H9 (cell line): Measurements from ENCODE around the gene MISP3. TPM values are rescaled to one million over a fixed set of nuclear protein-coding genes. Genes with fewer than 3 reads are reported as not detected.

Source experiments
- DNase-seq: peaks from one replicate; pipeline ENCODE4 v3.0.0-alpha.2; 2017
- H2AFZ ChIP-seq: one replicate; pipeline ENCODE4 v1.6.1; 2013; ENCODE audit warnings: mild to moderate bottlenecking, low read length, control low read depth, moderate library complexity
- H2AK5ac ChIP-seq: 2 replicates; pipeline ENCODE4 v1.6.1; 2013; ENCODE audit warnings: low read length, control low read depth, mixed read lengths; ENCODE audit not compliant: insufficient read length
- H2BK120ac ChIP-seq: one replicate; pipeline ENCODE4 v1.6.1; 2013; ENCODE audit warnings: low read depth, mild to moderate bottlenecking, low read length, control low read depth, inconsistent platforms; ENCODE audit not compliant: poor library complexity, severe bottlenecking
- H2BK12ac ChIP-seq: 2 replicates; pipeline ENCODE4 v1.6.1; 2013; ENCODE audit warnings: low read length, control low read depth, mixed read lengths, low read depth; ENCODE audit not compliant: insufficient read length
- H2BK15ac ChIP-seq: 2 replicates; pipeline ENCODE4 v1.6.1; 2013; ENCODE audit warnings: low read depth, low read length, control low read depth
- H2BK20ac ChIP-seq: one replicate; pipeline ENCODE4 v1.6.1; 2013; ENCODE audit warnings: low read depth, mild to moderate bottlenecking, low read length, control low read depth, inconsistent platforms; ENCODE audit not compliant: poor library complexity, severe bottlenecking
- H2BK5ac ChIP-seq: 2 replicates; pipeline ENCODE4 v1.6.1; 2013; ENCODE audit warnings: low read length, control low read depth, mixed read lengths; ENCODE audit not compliant: insufficient read length
- H3K14ac ChIP-seq: 2 replicates; pipeline ENCODE4 v1.6.1; 2013; ENCODE audit warnings: low read length, control low read depth; ENCODE audit not compliant: insufficient read depth
- H3K18ac ChIP-seq: 2 replicates; pipeline ENCODE4 v1.6.1; 2013; ENCODE audit warnings: low read depth, mild to moderate bottlenecking, mixed read lengths, low read length, control low read depth; ENCODE audit not compliant: insufficient read length
- H3K23ac ChIP-seq: 2 replicates; pipeline ENCODE4 v1.6.1; 2013; ENCODE audit warnings: low read length, control low read depth, mixed read lengths, low read depth; ENCODE audit not compliant: insufficient read length
- H3K23me2 ChIP-seq: 2 replicates; pipeline ENCODE4 v1.6.1; 2013; ENCODE audit warnings: low read depth, mild to moderate bottlenecking, mixed read lengths, low read length, control low read depth; ENCODE audit not compliant: insufficient read length, poor library complexity, severe bottlenecking
- H3K27ac ChIP-seq: 2 replicates; pipeline ENCODE4 v1.5.1; 2013; ENCODE audit warnings: low read length, control low read depth, mixed read lengths, low read depth; ENCODE audit not compliant: insufficient read length
- H3K27me3 ChIP-seq: 2 replicates; pipeline ENCODE4 v1.6.1; 2013; ENCODE audit warnings: low read length, control low read depth, inconsistent platforms; ENCODE audit not compliant: insufficient read depth
- H3K4ac ChIP-seq: 2 replicates; pipeline ENCODE4 v1.6.1; 2013; ENCODE audit warnings: low read depth, mild to moderate bottlenecking, control low read depth, inconsistent platforms, low read length, moderate library complexity
- H3K4me1 ChIP-seq: 2 replicates; pipeline ENCODE4 v1.6.1; 2013; ENCODE audit warnings: low read length, control low read depth, inconsistent platforms; ENCODE audit not compliant: insufficient read depth
- H3K4me2 ChIP-seq: 2 replicates; pipeline ENCODE4 v1.6.1; 2013; ENCODE audit warnings: low read length, control low read depth, mixed read lengths; ENCODE audit not compliant: insufficient read length, insufficient read depth
- H3K56ac ChIP-seq: 2 replicates; pipeline ENCODE4 v1.6.1; 2013; ENCODE audit warnings: low read depth, mild to moderate bottlenecking, mixed read lengths, low read length, control low read depth; ENCODE audit not compliant: insufficient read length
- H3K79me1 ChIP-seq: 2 replicates; pipeline ENCODE4 v1.6.1; 2013; ENCODE audit warnings: low read depth, mild to moderate bottlenecking, moderate library complexity, low read length, control low read depth, inconsistent platforms; ENCODE audit not compliant: insufficient read depth, poor library complexity, severe bottlenecking
- H3K79me2 ChIP-seq: 2 replicates; pipeline ENCODE4 v1.6.1; 2013; ENCODE audit warnings: low read length, control low read depth, inconsistent platforms; ENCODE audit not compliant: insufficient read depth
- H3K9ac ChIP-seq: 2 replicates; pipeline ENCODE4 v1.6.1; 2013; ENCODE audit warnings: low read length, control low read depth, mixed read lengths; ENCODE audit not compliant: insufficient read length; ENCODE audit errors: extremely low read depth
- H3K9me3 ChIP-seq: one replicate; pipeline ENCODE4 v1.6.1; 2013; ENCODE audit warnings: low read depth, low read length, inconsistent platforms; ENCODE audit not compliant: control insufficient read depth
- H3T11ph ChIP-seq: one replicate; pipeline ENCODE4 v1.6.1; 2013; ENCODE audit warnings: mild to moderate bottlenecking, low read length, control low read depth, inconsistent platforms
- H4K20me1 ChIP-seq: one replicate; pipeline ENCODE4 v1.6.1; 2013; ENCODE audit not compliant: control insufficient read depth, insufficient read length, insufficient read depth
- H4K5ac ChIP-seq: 2 replicates; pipeline ENCODE4 v1.6.1; 2013; ENCODE audit warnings: low read depth, mild to moderate bottlenecking, mixed read lengths, low read length, control low read depth; ENCODE audit not compliant: insufficient read length
- H4K8ac ChIP-seq: replicated peaks from 2 replicates; pipeline ENCODE4 v1.6.1; 2013; ENCODE audit warnings: low read length, control low read depth, mixed read lengths, low read depth; ENCODE audit not compliant: insufficient read length
- H4K91ac ChIP-seq: 2 replicates; pipeline ENCODE4 v1.6.1; 2013; ENCODE audit warnings: low read depth, mild to moderate bottlenecking, moderate library complexity, mixed read lengths, low read length, control low read depth; ENCODE audit not compliant: insufficient read length
- H3K27ac Mint-ChIP-seq, 3 experiments: 2 replicates in 2 of 3; 3 replicates in 1 of 3; pipeline ENCODE4 v1.8.0; 2020 to 2021; ENCODE audit warnings: mixed read lengths in 3 of 3, mild to moderate bottlenecking in 1 of 3, moderate library complexity in 1 of 3
- H3K27me3 Mint-ChIP-seq: 2 replicates; pipeline ENCODE4 v1.8.0; 2021; ENCODE audit warnings: low read depth, mild to moderate bottlenecking, moderate library complexity, mixed read lengths
- H3K36me3 Mint-ChIP-seq, 3 experiments: 2 replicates in 2 of 3; 3 replicates in 1 of 3; pipeline ENCODE4 v1.8.0; 2020 to 2021; ENCODE audit warnings: low read depth in 3 of 3, mixed read lengths in 3 of 3; ENCODE audit not compliant: insufficient read depth in 1 of 3
- H3K4me1 Mint-ChIP-seq, 2 experiments: 2 replicates each; pipeline ENCODE4 v1.8.0; 2020; ENCODE audit warnings: mixed read lengths in 2 of 2
- H3K4me3 Mint-ChIP-seq, 2 experiments: 2 replicates in 1 of 2; 3 replicates in 1 of 2; pipeline ENCODE4 v1.8.0; 2020 to 2021; ENCODE audit warnings: mild to moderate bottlenecking in 2 of 2, mixed read lengths in 2 of 2, moderate library complexity in 1 of 2
- H3K9me3 Mint-ChIP-seq, 2 experiments: 2 replicates in 1 of 2; 3 replicates in 1 of 2; pipeline ENCODE4 v1.8.0; 2020; ENCODE audit warnings: mild to moderate bottlenecking in 2 of 2, mixed read lengths in 2 of 2, moderate library complexity in 1 of 2
- CTCF ChIP-seq: fragments of 200-600 bp; sonication (generic); conservative IDR thresholded peaks from 3 replicates; pipeline ENCODE4 v1.8.0; 2021; ENCODE audit warnings: antibody characterized with exemption, mild to moderate bottlenecking
- WGBS: extraction: QIAGEN DNeasy Blood & Tissue Kit; methylation state at CpG from one replicate; pipeline ENCODE4 v1.1.7; 2013; ENCODE audit warnings: missing lambda C conversion rate, low lambda C conversion rate, mixed read lengths; ENCODE audit not compliant: insufficient read length; ENCODE audit errors: extremely low coverage; 5-methylcytosine and 5-hydroxymethylcytosine counted together
- total RNA-seq: library from RNA; stranded (reverse); gene quantifications from 2 replicates; pipeline ENCODE4 v1.2.1, GENCODE V29; 2021

The MISP3 gene
- total RNA-seq, 1 experiment from 2014 or later: 0.26 TPM

- H2BK20ac ChIP-seq: no peak overlapping the region
- WGBS: no CpG with 5 or more reads among the region's 8 CpGs
- DNase-seq: peak; percentile 85
- no peak overlapping the region for H2BK5ac ChIP-seq
- H3K23me2 ChIP-seq: no peaks in the 10 kb centered on the region
- no peak overlapping the region for H3K9ac ChIP-seq
- no peak overlapping the region for H3K23ac ChIP-seq
- Mint-ChIP-seq H3K4me3 (no peak overlapping the region; a peak in 1 of 5 replicates), H3K9me3 (peaks cover 3 to 7% of the 10 kb centered on the region in 2 experiments; a peak in 2 of 5 replicates), H3K4me1 (no peaks in the 10 kb centered on the region), H3K27me3 (peaks cover 2% of the 10 kb centered on the region), H3K27ac (no peak overlapping the region), H3K36me3 (peaks cover 17 to 35% (median 25%) of the 10 kb centered on the region in 3 experiments; a peak in 6 of 7 replicates)
- peak; percentile 95 for TF ChIP-seq CTCF
- H3K18ac ChIP-seq: no peak overlapping the region
- no peaks in the 10 kb centered on the region for H3K9me3 ChIP-seq
- H2AK5ac ChIP-seq: no peak overlapping the region
- H3K4ac ChIP-seq: no peak overlapping the region
- no peak overlapping the region for H2BK15ac ChIP-seq
- no peaks in the 10 kb centered on the region for H3K27me3 ChIP-seq
- no peak overlapping the region for H3K14ac ChIP-seq
- H2BK120ac ChIP-seq: no peak overlapping the region
- no peaks in the 10 kb centered on the region for H3K4me1 ChIP-seq
- H3K79me2 ChIP-seq: no peaks in the 10 kb centered on the region
- no peak overlapping the region for H3K4me2 ChIP-seq
- no peaks in the 10 kb centered on the region for H4K20me1 ChIP-seq
- no peak overlapping the region for H4K8ac ChIP-seq
- H3K56ac ChIP-seq: no peak overlapping the region
- no peak overlapping the region for H4K91ac ChIP-seq
- no peak overlapping the region for H3K27ac ChIP-seq
- H2BK12ac ChIP-seq: no peak overlapping the region
- H4K5ac ChIP-seq: no peak overlapping the region
- no peak overlapping the region for H3T11ph ChIP-seq
- no peaks in the 10 kb centered on the region for H3K79me1 ChIP-seq
- H2AFZ ChIP-seq: no peak overlapping the region
These were observed 24.0 kb upstream of the MISP3 start for GRCh38 chr19:14048443-14049153.
